Measurements from ENCODE around the gene COL20A1.
"Not testable (repeated sequence)": the region's sequence is repeated elsewhere in the genome, so short reads cannot be mapped to it uniquely, and the experiment has no call there.

Gene COL20A1

DNA sequence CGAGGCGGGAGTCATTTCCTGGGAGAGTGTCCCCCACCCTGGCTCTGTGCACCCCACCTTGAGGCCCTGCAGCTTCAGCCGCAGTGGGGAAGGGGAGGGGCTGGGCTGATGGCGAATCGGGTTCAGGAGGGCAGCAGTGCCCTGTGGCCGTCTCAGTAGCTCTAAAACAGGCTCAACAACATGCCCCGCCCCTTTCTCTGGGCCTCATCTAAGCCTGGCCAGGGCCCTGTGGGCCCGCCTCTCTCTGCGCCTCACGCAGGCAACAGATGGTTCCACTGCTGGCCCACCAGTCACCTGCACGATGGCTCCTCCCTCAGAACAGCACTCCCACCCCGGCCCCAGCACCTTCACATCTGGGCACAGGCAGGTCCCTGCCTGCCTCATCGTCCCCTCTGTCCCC lies 38.0 kb downstream of the COL20A1 start:
- no peak for DNase-seq (ENCODE audit: low read depth in 2 of 3, low spot score in 2 of 3)

DNA sequence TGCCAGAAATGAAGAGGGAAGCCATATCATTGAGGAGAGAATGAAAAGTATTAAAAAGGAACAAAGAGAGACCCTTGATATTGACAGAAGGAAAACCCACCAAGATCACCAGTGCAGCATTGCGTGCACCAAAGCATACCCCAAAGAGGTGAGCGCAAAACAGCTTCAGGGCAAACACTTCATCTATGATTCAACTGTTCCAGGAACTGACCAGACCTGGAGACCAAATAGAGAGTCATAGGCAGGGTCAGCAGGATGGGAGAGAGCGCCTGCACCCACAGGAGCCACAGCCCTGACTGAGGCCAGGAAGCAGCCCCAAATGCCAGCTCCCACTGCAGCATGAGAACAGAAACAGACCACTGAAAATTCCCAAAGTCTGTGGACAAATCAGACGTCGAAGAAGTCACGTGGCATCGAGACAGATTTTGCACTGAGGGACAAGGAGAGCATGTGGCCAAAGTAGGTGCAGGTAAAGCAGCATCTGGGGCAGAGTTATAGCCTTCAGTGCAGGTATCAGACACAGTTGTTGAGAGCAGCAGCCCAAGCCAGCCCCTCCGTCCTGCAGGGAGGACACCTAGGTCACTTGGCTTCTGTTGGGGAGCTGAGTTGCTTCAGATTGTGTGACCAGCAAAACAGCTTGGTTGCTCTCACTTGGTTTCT lies 38.9 kb downstream of the COL20A1 start:
- DNase-seq (ENCODE audit: low read depth in 2 of 3, low spot score in 2 of 3) = no peak

DNA sequence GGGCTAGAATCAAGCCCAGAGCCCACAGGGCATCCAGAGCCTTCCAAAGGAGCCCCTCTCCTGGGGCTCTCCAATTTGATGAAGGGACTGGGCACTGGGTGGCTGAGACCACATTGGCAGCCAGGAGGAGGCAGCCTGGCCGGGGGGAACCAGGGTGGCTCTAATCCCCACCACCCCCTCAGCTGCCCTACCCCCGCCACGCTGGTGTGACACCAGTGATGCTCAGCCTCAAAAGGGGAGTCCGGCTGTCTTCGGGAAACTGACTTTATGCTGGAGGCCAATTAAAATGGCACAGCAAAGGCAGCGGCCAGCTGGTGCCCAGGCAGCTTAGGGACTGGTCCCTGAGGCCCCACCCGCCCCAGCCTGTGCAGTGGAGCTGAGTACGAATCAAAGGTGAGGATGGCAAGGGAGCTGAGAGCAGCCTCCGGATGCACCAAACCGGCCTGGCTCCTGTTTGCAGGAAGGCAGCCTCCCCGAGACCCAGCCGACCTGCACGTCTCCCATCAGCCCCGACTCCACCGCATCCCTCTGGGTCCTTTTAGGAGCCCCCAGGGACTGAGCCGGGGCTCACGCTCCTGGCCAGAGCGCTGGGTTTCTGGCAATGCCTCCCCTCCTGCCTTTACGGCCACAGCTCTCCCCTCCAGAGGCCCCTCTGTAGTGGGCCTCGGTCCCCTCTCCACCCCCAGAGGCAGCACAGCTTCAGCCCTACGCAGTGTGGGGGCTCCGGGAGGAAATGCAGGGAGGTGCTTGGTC lies 39.7 kb downstream of the COL20A1 start:
- DNase-seq (ENCODE audit: low read depth in 2 of 3, low spot score in 2 of 3) = no peak

DNA sequence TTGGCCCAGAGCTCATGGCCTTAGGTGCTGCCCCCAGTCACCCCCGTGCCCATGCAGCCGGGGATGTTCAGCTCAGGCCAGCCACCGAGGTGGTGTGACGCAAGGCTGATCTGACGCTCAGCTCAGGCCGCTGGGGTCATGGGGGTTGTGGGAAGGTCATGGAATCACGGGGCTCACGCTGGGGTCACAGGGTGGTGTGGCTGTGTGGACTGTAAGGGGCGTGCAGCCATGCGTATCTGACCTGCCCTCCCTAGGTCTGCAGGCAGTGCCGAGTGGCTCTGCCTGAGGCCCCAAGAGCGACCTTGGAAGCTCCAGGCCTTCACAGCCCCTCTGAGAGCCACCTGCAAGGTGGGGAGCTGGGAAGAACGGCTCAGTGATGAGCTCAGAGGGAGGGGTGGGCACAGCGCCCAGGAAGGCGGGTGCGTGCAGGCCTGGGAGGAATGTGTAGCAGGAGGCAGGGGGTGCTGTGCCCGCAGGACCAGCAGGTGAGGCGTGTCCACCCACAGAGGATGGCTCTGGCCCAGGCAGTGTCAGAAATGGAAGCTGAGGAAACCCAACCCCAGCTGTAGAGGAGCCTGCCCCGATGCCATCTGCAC lies 40.4 kb downstream of the COL20A1 start:
- no peak for DNase-seq (ENCODE audit: low read depth in 2 of 3, low spot score in 2 of 3)

DNA sequence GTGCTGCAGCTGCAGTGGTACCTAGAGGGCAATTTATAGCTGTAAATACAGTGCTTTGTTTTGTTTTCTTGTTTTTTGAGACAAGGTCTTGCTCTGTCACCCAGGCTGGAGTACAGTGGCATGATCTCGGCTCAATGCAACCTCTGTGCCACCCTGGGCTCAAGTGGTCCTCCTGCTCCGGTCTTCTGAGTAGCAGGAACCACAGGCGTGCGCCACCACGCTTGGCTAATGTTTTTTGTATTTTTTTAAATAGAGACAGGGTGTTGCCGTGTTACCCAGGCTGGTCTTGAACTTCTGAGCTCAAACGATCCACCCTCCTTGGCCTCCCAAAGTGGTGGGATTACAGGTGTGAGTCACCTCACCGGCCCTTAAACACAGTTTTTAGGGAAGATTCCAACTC lies 41.4 kb downstream of the COL20A1 start:
- DNase-seq (ENCODE audit: low read depth in 2 of 3, low spot score in 2 of 3) = no peak

DNA sequence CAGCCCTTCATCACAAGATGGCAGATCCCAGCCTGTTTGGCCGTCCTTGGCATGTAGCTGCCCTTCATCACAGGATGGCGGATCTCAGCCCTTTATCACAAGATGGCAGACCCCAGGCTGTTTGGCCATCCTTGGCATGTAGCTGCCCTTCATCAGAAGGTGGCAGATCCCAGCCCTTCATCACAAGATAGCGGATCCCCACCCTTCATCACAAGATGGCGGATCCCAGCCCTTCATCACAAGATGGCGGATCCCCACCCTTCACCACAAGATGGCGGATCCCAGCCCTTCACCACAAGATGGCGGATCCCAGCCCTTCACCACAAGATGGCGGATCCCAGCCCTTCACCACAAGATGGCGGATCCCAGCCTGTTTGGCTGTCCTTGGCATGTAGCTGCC lies 42.1 kb downstream of the COL20A1 start:
- not testable (repeated sequence) for DNase-seq (ENCODE audit: low read depth in 2 of 3, low spot score in 2 of 3)

DNA sequence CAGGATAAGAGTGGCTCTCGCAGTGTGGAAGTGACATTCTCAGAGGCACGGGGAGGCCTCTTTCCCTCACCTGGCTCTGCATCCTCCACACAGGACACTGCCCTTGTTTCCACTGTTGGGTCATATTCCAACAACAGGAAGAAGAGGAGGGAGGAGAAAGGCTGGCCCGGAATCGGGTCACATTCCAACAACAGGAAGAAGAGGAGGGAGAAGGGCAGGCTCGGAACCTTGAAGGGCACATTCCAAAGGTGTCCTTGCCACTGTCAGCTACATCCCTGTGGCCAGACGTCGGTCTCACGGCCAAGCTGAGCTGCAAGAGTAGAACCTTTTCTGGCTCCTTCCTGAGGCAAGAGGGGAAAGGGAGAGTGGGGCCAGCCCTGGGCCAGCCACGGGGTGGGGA lies 42.7 kb downstream of the COL20A1 start:
- DNase-seq (ENCODE audit: low read depth in 2 of 3, low spot score in 2 of 3) = no peak

DNA sequence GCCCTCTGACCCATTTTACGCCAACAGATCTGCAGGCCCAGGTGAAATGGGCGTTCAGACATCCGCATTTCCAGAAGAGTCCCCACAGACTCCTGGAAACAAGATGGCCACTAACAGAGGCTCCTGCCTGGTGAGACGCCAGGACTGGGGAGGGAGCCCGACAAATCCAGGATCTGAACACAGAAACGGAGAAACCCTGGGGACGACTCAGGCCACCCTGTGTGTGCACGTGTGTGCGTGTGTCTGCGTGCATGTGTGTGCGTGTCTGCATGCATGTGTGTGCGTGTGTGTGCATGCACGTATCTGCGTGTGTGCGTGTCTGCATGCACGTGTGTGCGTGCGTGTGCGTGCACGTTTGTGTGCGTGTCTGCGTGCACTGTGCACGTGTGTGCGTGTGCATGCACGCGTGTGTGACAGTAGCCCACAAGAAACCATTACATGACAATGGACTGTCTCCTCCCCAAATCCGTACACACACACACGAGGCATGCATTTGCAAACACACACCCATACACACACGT lies 43.3 kb downstream of the COL20A1 start:
- DNase-seq (ENCODE audit: low read depth in 2 of 3, low spot score in 2 of 3) = no peak

DNA sequence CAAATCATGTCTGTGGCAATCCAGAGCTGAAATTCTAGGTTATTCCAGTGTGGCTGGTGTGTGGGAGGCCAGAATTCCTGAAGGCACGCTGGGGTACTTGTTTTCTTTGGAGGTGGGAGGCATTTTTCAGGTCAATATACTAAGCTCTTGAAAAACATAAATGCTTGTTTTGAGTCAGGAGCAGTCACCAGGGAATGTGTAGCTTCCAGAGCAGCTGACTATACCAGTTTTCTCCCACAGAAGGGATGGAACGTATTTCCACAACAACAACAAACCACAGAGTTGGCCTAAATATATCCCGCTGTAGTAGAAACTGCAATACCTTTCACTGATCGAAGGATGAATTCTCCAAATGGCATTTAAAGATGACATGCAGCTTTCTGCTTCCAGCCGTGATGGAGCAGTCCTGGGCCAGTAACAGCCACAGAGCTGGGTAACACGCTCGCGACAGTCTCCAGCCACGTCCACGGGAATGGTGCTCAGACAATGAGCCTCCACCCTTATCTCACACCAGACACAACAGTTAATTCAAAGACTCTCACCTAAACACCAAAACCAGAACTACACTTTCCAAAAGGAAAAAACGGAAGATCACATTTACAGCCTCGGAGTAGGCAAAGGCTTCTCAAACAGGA lies 44.9 kb downstream of the COL20A1 start:
- DNase-seq (ENCODE audit: low read depth in 2 of 3, low spot score in 2 of 3) = no peak

DNA sequence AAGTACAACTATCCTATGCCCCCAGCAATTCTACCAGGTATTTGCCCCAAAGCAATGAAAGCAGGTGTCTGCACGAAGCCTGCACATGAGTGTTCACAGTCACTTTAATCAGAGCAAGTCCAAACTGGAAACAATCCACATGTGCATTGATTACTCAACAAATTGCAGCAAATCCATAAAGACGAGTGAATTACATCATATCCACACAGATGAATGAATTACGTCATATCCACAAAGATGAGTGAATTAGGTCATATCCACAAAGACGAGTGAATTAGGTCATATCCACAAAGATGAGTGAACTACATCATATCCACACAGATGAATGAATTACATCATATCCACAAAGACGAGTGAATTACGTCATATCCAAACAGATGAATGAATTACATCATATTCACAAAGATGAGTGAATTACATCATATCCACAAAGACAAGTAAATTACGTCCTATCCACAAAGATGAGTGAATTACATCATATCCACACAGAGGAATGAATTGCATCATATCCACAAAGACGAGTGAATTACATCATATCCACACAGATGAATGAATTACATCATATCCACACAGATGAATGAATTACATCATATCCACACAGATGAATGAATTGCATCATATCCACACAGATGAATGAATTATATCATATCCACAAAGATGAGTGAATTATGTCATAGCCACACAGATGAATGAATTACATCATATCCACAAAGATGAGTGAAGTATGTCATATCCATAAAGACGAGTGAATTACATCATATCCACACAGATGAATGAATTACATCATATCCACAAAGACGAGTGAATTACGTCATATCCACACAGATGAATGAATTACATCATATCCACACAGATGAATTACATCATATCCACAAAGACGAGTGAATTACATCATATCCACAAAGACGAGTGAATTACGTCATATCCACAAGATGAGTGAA lies 46.4 kb downstream of the COL20A1 start:
- DNase-seq (ENCODE audit: low read depth in 2 of 3, low spot score in 2 of 3) = not testable (repeated sequence)

DNA sequence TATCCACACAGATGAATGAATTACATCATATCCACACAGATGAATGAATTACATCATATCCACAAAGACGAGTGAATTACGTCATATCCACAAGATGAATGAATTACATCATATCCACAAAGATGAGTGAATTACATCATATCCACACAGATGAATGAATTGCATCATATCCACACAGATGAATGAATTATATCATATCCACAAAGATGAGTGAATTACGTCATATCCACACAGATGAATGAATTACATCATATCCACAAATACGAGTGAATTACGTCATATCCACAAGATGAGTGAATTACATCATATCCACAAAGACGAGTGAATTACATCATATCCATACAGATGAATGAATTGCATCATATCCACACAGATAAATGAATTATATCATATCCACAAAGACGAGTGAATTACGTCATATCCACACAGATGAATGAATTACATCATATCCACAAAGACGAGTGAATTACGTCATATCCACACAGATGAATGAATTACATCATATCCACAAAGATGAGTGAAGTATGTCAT lies 47.2 kb downstream of the COL20A1 start:
- DNase-seq (ENCODE audit: low read depth in 2 of 3, low spot score in 2 of 3) = not testable (repeated sequence)

DNA sequence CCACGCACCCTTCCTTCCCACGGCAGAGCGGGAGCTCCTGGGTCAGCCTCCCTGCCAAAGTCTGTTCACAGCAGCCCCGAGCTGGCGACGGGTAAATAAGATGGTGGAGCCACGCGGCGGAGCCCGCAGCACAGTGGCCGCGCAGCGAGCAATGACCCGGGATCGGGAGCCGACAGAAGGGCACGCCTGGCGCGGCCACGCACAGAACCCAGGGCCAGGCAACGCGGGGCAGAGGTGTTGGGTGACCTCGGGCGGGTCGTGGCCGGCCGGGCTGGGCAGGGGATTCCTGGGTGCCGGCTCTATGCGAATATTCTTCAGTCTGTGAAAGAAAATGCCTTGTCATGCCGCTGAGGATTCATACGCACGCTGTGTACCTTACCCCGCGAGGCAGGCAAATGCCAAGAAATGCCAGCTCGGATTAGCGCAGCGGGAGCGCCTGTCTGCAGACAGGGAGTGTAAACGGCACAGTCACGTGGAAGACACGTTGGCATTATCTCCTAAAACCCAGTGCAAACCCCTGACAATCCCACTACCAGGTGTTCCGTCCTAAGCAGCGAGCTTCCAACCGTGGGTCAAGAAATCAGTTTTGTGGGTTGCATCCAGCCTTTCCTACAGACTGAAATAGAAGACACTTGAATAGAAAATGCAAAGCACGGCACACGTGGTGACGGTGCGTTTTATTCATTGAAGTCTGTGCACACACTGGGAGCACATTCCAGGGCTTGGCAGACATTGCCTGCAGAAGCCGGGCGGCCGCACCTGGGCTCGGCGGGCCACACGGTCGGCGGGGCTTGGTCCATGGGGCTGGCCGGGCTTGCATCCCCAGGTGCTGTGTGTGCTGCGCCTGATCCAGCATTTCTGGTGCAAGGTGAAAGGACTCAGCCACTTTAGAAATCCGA lies 49.8 kb downstream of the COL20A1 start:
- no peak for DNase-seq (ENCODE audit: low read depth in 2 of 3, low spot score in 2 of 3)

DNA sequence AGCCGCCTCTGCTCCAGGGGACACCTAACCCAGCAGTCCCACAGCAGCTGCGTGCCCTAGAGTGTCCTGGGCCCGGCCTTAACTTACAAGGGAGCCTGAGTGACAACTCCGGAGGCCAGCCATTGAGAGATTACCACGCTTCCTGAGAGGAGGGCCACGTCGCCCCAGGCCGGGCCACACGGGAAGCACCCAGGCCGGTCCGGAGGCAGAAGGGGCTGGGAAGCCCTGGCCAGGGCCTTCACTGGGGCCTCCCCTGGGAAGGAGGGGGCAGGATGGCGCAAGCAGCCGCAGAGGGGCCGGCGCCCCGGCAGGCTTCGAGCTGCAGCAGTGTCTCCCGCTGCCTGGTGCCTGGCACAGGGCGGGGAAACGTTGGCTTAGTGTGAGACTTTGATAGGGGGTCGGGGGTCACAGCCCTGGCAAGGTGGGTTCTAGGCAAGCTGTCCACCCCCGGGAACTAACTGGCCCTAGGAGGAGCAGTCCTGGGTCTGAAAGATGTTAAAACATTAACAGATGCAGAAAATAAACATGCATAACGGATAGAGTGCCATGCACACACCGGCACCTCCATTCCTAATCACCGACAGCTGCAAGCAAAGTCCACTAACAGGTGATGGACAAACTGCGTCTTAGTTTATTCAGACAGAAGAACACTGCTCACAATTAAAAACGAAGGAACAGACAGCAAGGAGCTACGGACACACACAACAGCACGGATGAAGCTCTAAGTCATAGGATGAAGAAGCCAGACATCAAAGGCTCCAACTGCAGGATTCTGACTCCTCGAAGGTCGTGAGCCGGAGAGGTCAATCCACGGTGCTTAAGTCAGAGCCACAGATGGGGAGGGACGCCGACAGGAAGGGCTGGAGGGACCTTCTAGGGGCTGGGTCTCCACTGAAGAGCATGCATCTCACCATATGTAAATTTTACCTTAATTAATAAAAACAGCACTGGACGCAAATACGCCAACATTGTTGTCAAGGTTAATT lies 50.8 kb downstream of the COL20A1 start:
- DNase-seq (ENCODE audit: low read depth in 2 of 3, low spot score in 2 of 3) = no peak

DNA sequence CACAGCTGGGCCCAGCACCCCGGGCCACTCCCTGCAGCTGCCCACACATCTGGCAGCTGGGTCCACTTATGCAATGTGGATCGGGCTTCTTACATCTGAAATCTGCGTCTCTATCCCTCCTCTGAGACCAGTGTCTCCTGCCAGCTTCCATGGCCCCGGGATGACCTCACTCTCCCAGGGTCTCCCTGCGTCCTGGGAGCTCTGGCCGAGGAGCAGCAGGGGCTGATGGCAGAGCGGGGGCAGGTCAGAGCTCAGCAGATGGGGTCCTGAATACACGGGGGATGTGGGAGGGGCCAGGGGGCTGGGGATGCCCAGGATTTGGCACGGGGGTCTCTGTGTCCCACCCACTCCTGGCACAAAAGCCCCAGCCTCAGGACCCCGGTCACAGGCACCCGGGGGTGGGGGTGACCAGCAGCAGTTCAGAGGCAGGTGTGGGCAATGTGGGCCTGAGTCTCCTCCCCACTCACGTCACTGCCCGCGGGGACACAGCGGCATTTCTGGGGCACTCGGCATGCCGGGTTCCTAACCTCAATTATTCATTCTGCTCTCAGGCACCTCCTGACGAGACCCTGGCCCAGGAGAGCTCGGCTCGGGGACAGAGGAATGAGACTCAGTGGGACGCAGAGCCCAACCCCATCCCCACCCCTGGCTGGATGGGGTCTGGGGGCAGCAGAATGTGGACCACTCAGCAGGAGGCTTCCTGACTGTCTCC lies 51.8 kb downstream of the COL20A1 start:
- no peak for DNase-seq (ENCODE audit: low read depth in 2 of 3, low spot score in 2 of 3)

DNA sequence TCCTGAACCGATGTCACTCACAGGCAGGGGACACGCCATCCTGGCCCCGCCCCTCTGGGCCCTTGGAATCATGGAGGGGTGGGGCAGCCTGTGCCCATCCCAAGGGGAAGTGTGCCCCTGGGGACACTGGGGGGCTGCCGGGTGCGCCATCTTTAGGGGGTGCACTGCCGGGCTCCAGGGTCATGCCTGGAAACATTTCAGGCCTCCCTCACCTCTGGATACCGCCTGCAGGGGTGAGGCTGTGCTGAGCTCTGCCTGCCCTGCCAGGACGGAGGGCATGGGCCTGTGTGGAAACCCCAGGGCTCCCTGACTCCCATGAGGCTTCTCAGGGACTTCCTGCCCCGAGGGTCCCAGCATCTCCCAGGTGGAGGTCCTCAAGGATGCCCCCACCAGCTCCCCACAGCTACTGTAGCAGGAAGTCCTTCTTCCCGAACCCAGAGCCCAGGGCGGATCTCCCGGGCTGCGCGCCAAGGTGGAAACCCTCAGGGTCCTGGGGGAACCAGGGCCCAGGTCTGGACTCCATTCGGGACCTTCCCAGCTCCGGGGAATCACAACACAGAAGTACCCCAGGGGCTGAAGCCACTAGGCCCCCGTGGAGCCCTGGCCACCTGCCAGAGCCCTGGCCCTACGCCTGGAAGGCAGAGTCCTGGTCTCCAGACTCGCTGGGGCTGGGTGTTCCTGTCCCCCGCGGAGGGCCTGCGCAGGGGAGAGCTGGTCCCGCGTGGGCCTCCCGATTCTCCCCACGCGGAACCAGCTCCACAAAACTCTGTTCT lies 52.5 kb downstream of the COL20A1 start:
- no peak for DNase-seq (ENCODE audit: low read depth in 2 of 3, low spot score in 2 of 3)

DNA sequence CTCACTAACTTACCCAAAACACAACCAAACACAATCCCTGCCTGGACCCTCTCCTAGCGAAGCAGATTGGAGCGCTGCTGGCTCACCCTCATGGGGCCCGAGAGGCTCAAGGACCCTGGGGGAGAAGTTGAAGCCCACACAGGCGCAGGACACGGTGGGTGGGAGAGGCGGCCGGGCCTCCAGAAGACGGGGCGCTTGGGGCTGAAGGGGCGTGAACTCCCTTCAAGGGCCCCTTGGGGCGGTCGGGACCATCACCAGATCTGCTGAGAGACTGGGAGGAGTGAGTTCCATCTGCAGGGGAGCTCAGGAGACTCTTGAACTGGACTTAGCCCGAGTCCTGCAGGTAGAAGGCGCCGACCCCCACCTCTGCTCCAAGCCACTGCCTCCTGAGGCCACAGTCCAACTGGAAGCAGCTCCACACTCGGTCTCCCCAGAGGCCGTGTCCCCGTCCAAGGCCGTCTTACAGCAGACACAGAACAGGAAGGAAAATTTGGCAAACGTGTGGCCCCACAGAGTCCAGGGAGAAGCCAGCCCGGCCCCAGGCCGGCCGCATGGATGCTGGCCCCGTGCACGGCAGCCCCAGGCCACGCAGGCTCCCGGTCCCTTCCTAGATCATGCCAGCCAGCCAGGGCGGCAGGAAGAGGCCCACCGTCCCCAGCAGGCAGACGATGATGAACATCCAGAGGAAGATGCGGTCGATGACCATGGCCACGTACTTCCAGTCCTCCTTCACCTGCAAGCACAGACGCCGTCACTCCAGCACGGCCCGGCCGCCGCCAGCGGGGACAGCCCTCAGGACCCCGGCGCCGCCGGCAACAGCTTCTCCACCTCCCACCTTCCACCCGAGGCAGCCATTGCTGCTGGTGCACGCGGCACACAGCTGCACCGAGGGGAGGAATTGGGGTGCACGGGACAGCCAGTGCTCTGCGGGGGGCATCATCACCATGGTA lies 53.4 kb downstream of the COL20A1 start:
- DNase-seq (ENCODE audit: low read depth in 2 of 3, low spot score in 2 of 3) = no peak

Measured in activated CD8-positive, alpha-beta memory T cell treated with anti-CD3 and anti-CD28 coated beads for 48 hours (primary cell).